IPS DF 6.9 (cell line): ENCODE results near the gene C12orf75.

ENCODE experiments used
- DNase-seq: peaks from one replicate; pipeline ENCODE4 v3.0.0-alpha.2; 2013; ENCODE audit warnings: low read depth, low spot score
- H3K27ac ChIP-seq: one replicate; pipeline ENCODE4 v1.5.1; 2013; ENCODE audit warnings: low read length, control low read depth
- H3K27me3 ChIP-seq: 2 replicates; pipeline ENCODE4 v1.6.1; 2013; ENCODE audit warnings: mild to moderate bottlenecking, low read length; ENCODE audit not compliant: control insufficient read depth, insufficient read depth
- H3K36me3 ChIP-seq: 2 replicates; pipeline ENCODE4 v1.6.1; 2013; ENCODE audit warnings: low read length; ENCODE audit not compliant: control insufficient read depth, insufficient read depth
- H3K4me1 ChIP-seq: 2 replicates; pipeline ENCODE4 v1.6.1; 2013; ENCODE audit warnings: low read length; ENCODE audit not compliant: control insufficient read depth, insufficient read depth
- H3K4me3 ChIP-seq: 2 replicates; pipeline ENCODE4 v1.5.1; 2013; ENCODE audit warnings: mild to moderate bottlenecking, low read length
- H3K9me3 ChIP-seq: 2 replicates; pipeline ENCODE4 v1.6.1; 2013; ENCODE audit warnings: low read length, inconsistent platforms; ENCODE audit not compliant: control insufficient read depth, insufficient read depth
- WGBS: extraction: QIAGEN DNeasy Blood & Tissue Kit; methylation state at CpG from one replicate; pipeline ENCODE4 v1.1.7; 2013; ENCODE audit warnings: mixed read lengths, missing lambda C conversion rate; ENCODE audit not compliant: insufficient read length, insufficient coverage; 5-methylcytosine and 5-hydroxymethylcytosine counted together

Gene C12orf75

DNA sequence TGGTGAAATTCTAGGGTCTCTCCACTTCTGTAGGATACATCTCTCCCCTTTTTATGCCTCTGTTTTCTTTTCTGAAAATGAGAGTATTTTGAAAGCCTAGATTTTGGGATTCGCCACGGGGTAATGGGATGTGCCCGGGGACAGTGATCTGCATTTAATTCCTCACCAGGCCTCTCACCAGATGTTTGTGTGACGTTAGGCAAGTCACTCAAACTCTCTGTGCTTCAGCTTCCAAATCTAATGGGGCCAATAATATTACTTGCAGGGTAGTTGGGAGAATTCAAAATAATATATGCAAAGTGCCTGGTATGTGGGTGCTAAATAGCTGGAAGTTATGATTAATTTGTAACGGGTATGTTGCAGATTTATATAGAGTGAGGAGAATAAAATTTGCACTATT, 78.8 kb downstream of the C12orf75 start:
- Histone ChIP-seq H3K4me1 (no peaks in the 10 kb centered on the region), H3K27me3 (no peaks in the 10 kb centered on the region), H3K27ac (no peak overlapping the region), H3K4me3 (no peak overlapping the region), H3K36me3 (no peaks in the 10 kb centered on the region), H3K9me3 (no peaks in the 10 kb centered on the region)
- DNase-seq, result no peak
- WGBS, result 100% methylated on average over 1 of the region's 5 CpGs

DNA sequence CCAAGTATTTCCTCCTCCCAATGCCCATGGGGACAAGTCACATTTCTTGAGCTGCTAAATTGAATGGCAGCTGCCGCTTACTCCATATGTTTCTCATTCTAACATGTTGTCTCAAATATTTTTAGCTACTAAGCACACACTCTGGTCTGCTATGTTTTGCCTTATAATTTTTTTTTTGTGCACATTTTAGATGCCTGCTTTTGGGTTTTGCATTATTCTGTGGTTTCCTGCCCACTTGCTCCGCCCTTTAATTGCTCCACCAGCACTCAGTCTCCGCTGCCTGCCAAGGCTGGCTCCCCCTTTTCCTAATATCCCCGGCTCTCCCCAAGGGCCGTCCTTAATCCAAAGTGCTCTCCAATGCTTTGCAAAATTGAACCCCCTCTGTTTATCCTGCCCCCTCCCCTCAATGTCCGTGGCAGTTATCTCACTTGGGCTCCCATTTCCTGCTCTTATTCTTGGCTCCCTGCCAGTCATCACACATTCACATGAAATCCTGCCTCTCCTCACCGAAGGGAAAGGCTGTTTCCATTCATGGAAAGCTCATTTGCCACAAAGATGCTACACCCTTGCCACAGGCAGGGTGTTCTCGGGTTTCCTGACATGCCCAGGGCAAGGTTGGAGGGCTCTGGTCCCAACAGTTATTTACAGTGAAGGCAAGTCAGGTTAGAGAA, 79.4 kb downstream of the C12orf75 start:
- Histone ChIP-seq H3K4me1 (no peaks in the 10 kb centered on the region), H3K27me3 (no peaks in the 10 kb centered on the region), H3K36me3 (no peaks in the 10 kb centered on the region), H3K9me3 (no peaks in the 10 kb centered on the region), H3K4me3 (no peak overlapping the region), H3K27ac (no peak overlapping the region)
- DNase-seq, result no peak
- no CpG with 5 or more reads among the region's 8 CpGs for WGBS

DNA sequence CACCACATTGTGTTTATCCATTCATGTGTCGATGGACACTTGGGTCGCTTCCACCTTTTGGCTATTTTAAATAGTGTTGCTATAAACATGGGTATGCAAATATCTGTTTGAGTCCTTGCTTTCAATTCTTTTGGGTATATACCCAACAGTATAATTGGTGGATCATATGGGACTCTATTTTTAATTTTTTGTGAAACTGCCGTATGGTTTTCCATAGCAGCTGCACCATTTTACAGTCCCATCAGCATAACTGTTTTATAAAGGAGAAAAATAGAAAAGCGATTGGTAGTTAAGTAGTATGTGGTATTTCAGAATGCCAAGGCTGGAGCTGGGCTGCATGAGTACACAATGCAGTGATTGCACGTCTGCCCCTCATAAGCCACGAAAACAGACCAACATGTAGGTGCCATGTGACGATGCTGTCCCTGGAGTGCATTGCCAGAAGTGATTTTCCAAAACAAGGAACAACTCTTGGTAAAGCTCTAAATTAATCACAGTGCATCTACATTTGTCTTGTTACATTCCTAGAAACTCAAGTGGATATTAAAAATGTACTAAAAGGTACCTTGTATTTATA, 83.5 kb downstream of the C12orf75 start:
- Histone ChIP-seq H3K4me3 (no peak overlapping the region), H3K36me3 (no peaks in the 10 kb centered on the region), H3K27ac (no peak overlapping the region), H3K9me3 (no peaks in the 10 kb centered on the region), H3K4me1 (no peaks in the 10 kb centered on the region), H3K27me3 (no peaks in the 10 kb centered on the region)
- no CpG with 5 or more reads among the region's 7 CpGs for WGBS
- no peak for DNase-seq

DNA sequence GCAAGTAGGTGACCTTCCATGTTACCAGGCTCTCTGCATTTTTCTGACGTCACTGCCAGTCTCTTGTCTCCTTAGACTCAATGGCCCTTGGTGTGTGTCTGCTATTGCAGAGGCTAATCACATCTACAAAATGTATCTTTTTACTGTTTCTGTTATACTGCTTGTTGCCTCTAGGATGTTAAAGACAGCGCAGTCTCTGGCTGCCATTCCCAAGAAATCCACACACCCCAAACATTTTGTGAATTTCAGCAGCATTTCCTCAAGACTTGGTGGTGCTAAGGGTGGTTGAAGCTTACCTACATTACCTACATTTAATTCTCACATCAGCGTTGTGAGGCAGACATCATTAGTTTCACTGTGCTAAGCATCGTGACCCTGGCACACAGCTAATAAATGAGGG, 87.2 kb downstream of the C12orf75 start:
- Histone ChIP-seq H3K27ac (no peak overlapping the region), H3K27me3 (no peaks in the 10 kb centered on the region), H3K36me3 (no peaks in the 10 kb centered on the region), H3K4me3 (no peak overlapping the region), H3K4me1 (no peaks in the 10 kb centered on the region), H3K9me3 (no peaks in the 10 kb centered on the region)
- no peak for DNase-seq
- WGBS, result no CpG with 5 or more reads among the region's 4 CpGs

DNA sequence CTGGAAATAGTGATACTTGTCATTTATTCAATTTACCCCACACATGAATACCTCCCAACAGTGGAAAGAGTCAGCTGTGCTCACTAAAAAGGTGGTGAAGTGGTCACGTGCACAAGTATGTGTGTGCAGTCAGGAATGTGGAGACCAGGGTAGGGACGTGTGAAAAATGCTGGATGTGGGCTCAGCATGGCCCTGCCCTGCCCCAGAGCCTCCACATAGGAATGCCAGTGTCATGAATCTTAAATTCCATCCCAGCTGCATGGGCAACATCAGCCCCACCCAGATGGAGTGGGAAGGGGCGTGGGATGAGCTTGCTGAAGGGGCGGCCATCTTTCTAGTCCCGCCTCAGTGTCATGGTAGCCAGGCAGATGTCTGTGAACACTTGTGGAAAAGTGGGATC, 87.7 kb downstream of the C12orf75 start:
- Histone ChIP-seq H3K4me1 (no peaks in the 10 kb centered on the region), H3K4me3 (no peak overlapping the region), H3K9me3 (no peaks in the 10 kb centered on the region), H3K27me3 (no peaks in the 10 kb centered on the region), H3K36me3 (no peaks in the 10 kb centered on the region), H3K27ac (no peak overlapping the region)
- no peak for DNase-seq
- no CpG with 5 or more reads among the region's 5 CpGs for WGBS

DNA sequence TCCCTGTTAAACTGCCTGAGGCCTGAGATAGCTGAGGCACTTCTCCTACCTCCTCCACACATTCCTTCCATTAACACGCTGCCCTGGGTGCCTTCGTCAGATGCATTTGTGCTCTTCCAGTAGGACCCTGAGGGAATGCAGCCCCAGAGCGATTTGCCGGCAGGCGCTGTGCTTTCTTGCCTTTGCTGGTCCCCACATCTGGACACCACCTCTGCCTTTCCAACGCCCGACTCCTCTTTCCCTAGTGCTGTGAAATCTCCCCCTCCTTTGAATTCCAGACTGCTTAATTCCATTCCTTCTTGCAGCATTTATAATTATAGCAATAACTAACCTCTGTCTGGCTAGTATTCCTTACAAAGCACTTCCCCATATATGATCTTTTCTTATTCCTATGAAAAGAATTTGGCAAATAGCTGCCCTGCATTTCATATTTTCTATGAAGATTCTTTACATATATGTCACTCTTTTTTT, 88.4 kb downstream of the C12orf75 start:
- WGBS, result no CpG with 5 or more reads among the region's 7 CpGs
- no peak overlapping the region for H3K27ac ChIP-seq
- no peak for DNase-seq
- no peaks in the 10 kb centered on the region for H3K36me3 ChIP-seq
- H3K27me3 ChIP-seq, result no peaks in the 10 kb centered on the region
- no peaks in the 10 kb centered on the region for H3K4me1 ChIP-seq
- peaks cover 1% of the 10 kb centered on the region; the same call in 1 of the 2 replicates for H3K9me3 ChIP-seq
- no peak overlapping the region for H3K4me3 ChIP-seq

DNA sequence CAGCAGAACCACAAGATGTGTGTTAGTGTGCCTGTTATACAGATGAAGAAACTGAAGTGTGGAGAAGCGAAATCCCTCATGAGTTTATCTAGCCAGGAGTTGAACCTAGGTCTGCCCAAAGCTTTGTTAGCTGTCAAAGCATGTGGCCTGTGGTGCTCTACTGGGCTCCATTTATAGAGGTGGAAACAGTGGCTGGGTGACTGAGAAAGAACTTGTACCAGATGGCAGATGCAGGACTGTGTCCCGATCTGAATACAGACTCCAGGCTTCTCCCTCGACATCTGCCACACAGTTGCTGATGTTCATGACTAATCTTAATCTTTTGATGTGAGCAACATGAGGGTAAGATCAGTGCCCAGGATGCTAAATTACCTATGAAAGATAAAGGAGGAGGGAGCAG, 89.1 kb downstream of the C12orf75 start:
- H3K27ac ChIP-seq, result no peak overlapping the region
- DNase-seq, result no peak
- WGBS, result no CpG with 5 or more reads among the region's 3 CpGs

DNA sequence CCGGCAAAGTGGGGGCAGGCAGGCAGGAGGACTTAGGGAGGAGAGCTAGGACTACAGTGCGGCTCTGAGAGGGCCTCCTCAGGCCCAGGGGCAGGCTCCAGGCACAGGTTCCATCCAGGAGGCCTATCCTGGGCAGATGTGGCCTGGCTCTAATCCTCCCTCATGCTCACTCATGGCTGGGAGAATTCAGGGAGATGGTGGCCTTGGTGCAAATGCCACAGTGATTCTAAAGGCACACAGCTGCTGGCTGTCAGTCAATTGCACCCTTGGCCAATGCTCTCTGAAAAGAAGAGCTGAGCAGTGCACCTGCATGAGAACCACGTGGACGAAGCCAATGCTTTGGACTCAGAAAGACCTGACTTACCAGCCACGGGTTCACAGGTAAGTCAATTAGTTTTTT, 89.6 kb downstream of the C12orf75 start:
- Histone ChIP-seq H3K4me1 (no peaks in the 10 kb centered on the region), H3K36me3 (no peaks in the 10 kb centered on the region), H3K4me3 (no peak overlapping the region), H3K9me3 (peaks cover 2% of the 10 kb centered on the region; the same call in 1 of the 2 replicates), H3K27me3 (no peaks in the 10 kb centered on the region), H3K27ac (no peak overlapping the region)
- no peak for DNase-seq
- no CpG with 5 or more reads among the region's 5 CpGs for WGBS

More for the DNA sequence above, 89.1 kb downstream of the C12orf75 start:
- H3K4me3 ChIP-seq, result no peak overlapping the region
- H3K36me3 ChIP-seq, result no peaks in the 10 kb centered on the region
- peaks cover 2% of the 10 kb centered on the region; the same call in 1 of the 2 replicates for H3K9me3 ChIP-seq
- no peaks in the 10 kb centered on the region for H3K4me1 ChIP-seq
- no peaks in the 10 kb centered on the region for H3K27me3 ChIP-seq

DNA sequence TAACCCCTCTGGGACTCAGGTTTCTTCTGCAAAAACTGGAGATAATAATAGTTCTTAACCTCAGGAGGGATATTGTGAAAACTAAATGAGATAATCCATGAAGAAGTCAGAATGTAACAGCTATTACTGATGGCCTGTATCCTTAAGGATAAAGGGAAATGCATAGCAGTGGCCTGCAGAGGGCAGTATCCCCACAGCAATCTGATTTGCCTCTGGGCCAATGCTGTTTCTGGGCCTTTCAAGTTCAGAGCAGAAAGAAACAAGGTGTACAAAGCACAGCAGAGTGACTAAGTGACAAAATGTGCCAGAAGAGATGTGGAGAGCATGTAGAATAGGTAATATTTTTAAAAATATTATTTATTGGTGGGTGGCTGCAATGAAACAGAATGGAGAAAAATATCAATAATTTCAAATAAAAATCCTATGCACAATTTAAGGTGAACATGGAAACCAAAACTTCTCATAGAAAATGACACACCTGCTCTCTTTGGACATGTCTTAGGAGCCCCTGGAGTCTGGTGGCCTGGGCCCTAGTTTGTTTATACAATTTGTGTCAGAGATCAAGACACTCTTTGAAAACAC, 90.3 kb downstream of the C12orf75 start:
- Histone ChIP-seq H3K36me3 (no peaks in the 10 kb centered on the region), H3K4me3 (no peak overlapping the region), H3K27me3 (no peaks in the 10 kb centered on the region), H3K27ac (no peak overlapping the region), H3K9me3 (peaks cover 2% of the 10 kb centered on the region; the same call in 1 of the 2 replicates), H3K4me1 (no peaks in the 10 kb centered on the region)
- peak; percentile 35 for DNase-seq
